ENCODE measurements around the gene GRIN2A. TPM values are rescaled to one million over a fixed set of nuclear protein-coding genes. Genes with fewer than 3 reads are reported as not detected.

The GRIN2A gene
- polyA plus RNA-seq, 3 donors, result 0.03 to 0.11 (median 0.04) TPM

GRCh38 chr16:10191096-10191495, 8.9 kb upstream of the GRIN2A start:
- WGBS, 3 donors, result 35 to 84% (median 83%) methylated on average over 2 of the region's 2 CpGs
- no peak overlapping the region for H3K27ac ChIP-seq (ENCODE audit: low read depth, low read length)

DNA sequence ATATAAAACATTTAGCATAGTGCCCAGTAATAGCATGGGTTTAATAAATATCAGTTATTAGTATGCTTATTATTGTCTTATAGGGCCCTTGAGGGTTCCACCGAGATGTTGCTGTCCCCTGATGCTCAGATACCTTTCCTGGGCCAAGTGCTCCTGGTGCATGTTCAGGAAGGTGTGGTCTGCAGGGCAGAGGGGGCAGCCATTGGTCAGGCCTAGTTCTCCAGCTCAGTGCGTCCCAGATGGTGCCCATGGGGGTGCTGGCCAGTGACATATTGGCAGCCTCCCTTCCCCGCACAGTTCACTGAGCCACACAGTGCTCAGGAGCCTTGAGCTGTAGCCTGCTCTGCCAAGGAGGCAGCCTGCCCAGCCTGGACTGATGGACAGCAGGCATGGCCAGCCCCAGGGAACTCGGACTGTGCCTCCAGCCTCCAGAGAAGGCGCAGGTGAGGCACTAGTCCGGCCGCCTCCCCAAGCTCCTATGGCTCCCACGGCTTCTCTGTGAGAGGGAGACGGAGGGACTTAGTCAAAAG, 7.7 kb upstream of the GRIN2A start:
- 72 to 76% (median 73%) methylated on average over 9 of the region's 9 CpGs for WGBS, 3 donors

GRCh38 chr16:10188236-10188635, 6.0 kb upstream of the GRIN2A start:
- no peak overlapping the region for H3K27ac ChIP-seq (ENCODE audit: low read depth, low read length)
- WGBS, 3 donors, result 29 to 33% (median 31%) methylated on average over 3 of the region's 3 CpGs

More for the DNA sequence above, 7.7 kb upstream of the GRIN2A start:
- no peak overlapping the region for H3K27ac ChIP-seq (ENCODE audit: low read depth, low read length)

- no peak overlapping the region for H3K27ac ChIP-seq (ENCODE audit: low read depth, low read length)
- 1 to 2% (median 1%) methylated on average over 74 to 85 of the region's 85 CpGs for WGBS, 3 donors
Measured at GRCh38 chr16:10181196-10182162, 749 bp downstream of the GRIN2A start.

GRCh38 chr16:10180771-10181163, 1.5 kb downstream of the GRIN2A start:
- 3 to 6% (median 4%) methylated on average over 22 to 24 of the region's 24 CpGs for WGBS, 3 donors

DNA sequence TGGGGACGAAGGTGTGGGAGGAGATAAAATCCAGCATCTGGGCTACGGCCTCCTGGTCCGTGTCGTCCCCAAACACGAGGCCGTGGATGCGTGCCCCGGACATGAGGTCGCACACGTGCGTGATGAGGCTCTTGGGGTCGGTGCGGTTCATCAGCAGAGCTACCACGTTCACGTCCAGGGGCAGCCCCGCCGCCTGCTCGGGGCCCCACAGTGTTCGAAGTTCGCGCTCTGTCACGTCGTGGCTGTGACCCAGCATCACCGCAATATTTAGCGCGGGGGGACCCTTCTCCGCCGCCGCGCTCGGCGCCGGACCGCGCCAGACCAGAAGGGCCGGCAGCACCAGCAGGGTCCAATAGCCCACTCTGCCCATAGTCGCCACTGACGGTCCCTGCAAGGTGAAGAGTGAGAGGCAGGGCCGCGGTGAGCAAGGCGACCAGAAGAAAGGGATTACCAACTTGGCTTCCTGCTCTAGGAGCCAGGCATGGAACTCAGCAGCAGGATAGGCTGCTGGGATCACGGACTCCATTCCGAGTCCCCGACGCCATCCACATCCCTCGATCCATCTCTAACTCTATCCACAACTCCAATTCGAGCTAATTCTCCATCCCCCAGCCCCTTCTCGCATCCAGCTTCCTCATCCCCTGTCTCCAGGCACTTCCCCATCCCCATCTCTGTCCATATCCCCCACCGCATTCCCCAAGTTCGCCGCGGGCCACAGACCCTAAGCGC, 2.0 kb downstream of the GRIN2A start:
- WGBS, 3 donors, result 33 to 46% (median 44%) methylated on average over 53 of the region's 53 CpGs
- no peak overlapping the region for H3K27ac ChIP-seq (ENCODE audit: low read depth, low read length)

More at GRCh38 chr16:10180771-10181163, 1.5 kb downstream of the GRIN2A start:
- H3K27ac ChIP-seq (ENCODE audit: low read depth, low read length), result no peak overlapping the region

DNA sequence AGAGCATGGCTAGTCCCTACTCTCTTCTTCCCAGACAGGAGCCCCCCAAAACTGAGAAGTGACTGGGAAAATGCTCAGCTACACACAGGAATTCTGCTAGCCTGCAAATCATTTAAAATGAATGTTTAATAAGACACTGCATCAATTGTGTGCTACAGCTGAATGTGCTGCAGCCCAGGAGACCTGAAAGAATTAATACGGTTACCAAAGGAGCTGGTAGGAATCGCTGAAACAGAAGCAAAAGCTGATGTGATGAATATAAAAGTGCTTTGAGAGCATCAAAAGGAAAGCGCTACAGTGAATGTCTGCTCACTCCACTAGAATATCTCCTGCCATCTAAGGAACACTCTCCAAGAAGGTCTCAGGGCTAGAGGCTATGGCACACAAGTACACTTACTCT, 3.7 kb downstream of the GRIN2A start:
- 73 to 90% (median 86%) methylated on average over 3 of the region's 3 CpGs for WGBS, 3 donors
- no peak overlapping the region for H3K27ac ChIP-seq (ENCODE audit: low read depth, low read length)

GRCh38 chr16:10178080-10178479, 4.1 kb downstream of the GRIN2A start:
- WGBS, 3 donors, result 79 to 86% (median 84%) methylated on average over 2 of the region's 2 CpGs
- no peak overlapping the region for H3K27ac ChIP-seq (ENCODE audit: low read depth, low read length)

DNA sequence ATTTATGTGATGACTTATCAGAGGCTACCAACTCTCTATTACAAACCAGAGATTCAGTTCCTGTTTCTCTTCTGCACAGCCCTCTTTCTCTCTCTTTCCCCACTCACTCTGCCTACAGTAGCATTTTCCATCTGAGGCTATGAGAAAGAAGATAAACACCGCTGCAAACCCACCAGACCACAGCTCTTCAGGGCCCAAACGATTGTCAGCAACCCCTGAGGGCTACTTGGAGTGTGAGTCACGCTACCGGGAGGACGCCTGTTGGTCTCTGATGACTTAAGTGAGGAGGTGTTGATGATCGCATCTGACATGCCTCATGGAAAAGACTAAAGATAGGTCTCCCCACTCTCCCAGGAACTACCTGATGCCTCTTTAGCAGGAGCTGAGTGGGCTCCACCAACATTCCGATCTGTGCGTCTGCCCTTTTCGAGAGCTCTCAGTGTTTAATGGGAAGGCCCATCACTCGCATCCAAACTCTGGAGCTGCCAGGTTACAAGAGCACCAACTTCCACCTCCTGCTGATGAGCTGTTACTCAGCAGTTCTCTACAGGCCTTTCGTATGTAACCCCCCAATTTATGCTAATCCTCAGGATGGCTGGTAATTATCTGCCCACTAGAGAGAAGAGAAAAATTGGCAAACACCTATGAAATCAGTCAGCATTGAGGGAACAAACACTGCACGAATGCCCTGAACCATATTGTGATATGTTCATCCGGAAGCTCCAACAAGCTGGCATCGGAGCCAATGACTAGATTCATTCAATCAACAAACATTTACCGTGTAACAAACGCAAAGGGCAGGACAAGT, 9.2 kb downstream of the GRIN2A start:
- H3K27ac ChIP-seq (ENCODE audit: low read depth, low read length), result no peak overlapping the region
- WGBS, 3 donors, result 87 to 90% (median 88%) methylated on average over 16 of the region's 16 CpGs

GRCh38 chr16:10171221-10171620, 11.0 kb downstream of the GRIN2A start:
- 21 to 51% (median 48%) methylated on average over 4 of the region's 4 CpGs for WGBS, 3 donors
- no peak overlapping the region for H3K27ac ChIP-seq (ENCODE audit: low read depth, low read length)

DNA sequence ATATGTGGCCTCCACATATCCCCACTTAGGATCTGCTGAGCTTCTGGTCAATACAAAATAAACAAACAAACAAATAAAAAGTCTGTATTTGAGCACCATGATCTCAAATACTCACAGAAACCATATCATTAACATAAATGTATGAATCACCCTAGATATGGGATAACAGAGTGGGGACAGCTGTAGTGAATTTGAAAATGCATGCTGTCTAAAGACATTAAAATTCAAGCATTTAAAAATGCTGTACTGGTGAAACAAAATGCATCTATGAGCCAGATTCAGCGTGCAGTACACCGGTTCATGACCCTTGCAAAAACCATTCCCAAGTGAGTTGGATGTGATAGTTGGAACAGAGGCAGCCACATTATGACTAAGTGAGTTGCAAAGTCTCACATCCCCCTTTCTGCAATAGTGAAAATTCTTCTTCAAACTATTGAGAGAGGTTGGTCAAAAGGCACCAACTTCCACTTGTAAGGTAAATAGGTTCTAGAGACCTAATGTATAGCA, 12.3 kb downstream of the GRIN2A start:
- 62 to 85% (median 71%) methylated on average over 2 of the region's 2 CpGs for WGBS, 3 donors
- H3K27ac ChIP-seq (ENCODE audit: low read depth, low read length), result no peak overlapping the region

DNA sequence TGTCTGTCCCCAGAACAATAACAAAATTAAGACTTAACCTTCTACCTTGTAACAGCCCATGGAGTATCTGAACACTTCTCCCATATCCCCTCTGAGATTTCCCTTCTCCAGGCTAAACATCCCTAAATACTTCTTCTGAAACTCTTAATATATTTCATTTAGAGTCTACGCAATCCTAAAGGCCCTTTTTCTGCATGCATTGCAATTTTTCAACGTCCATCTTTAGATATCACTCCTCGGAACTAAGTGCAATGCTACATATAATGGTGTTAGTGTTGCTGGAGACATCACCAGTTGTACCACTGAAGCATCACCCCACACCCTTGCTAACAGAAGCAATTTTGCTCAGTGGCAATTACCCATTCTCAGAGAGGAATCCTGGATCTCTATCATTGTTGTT, 13.2 kb downstream of the GRIN2A start:
- WGBS, 3 donors, result 91 to 95% (median 93%) methylated on average over 3 of the region's 3 CpGs
- no peak overlapping the region for H3K27ac ChIP-seq (ENCODE audit: low read depth, low read length)

DNA sequence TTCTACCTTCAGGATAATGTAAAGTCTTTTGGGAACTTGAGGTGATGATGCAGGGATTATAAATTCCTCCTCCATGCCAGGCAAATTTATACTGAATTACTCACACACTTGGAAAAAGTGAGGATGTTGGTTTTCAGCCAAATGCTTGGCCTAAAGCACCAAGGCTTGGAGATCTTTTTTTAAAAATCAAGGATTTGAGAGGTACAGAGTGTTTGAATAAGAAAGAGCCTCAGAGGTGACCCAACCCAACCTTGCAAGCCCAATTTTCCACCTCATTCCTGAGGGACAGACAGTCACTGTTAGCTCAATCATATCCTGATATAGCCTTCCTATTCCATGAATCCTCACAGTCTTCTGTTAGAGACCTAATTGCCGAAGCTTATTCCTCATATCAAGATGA, 14.0 kb downstream of the GRIN2A start:
- H3K27ac ChIP-seq (ENCODE audit: low read depth, low read length), result no peak overlapping the region
- WGBS, 3 donors, result 21 to 80% (median 79%) methylated on average over 1 of the region's 1 CpG

DNA sequence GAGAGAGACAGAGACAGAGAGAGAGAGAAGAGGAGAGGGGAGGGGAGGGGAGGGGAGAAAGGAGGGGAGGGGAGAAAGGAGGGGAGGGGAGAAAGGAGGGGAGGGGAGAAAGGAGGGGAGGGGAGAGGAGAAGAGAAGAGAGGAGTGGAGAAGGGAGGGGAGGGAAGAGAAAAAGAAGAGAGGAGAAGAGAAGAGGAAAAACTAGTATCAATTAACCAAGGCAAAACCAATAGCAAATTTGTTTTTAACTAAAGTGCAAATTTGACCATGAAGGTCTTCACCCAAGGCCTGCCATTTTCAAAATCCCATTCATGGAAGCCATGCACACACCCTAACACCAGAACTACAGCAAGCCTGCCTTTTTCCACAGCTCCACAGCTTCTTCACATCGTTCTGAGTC, 16.6 kb downstream of the GRIN2A start:
- 77 to 84% (median 80%) methylated on average over 1 of the region's 1 CpG for WGBS, 3 donors
- H3K27ac ChIP-seq (ENCODE audit: low read depth, low read length), result no peak overlapping the region

DNA sequence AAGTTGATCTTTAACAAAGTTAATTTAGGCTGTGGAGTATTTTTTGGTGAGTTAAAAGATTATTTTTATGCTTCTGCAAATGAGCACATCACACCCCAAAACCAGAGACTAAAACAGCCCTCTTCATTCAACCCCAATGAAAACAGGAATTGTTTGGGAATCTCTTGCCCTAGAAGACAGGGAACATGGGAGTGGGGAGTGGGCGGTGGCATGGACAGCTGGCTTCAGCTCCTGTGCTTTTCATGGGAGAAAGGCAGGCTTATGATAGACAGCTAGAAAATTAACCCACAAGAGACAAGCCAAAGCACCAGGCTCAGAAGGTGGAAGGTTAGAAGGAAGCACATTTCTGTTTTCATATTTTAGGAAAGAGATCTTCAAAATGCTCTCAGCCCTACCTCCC, 19.2 kb downstream of the GRIN2A start:
- 27 to 80% (median 63%) methylated on average over 1 of the region's 1 CpG for WGBS, 3 donors
- H3K27ac ChIP-seq (ENCODE audit: low read depth, low read length), result no peak overlapping the region

DNA sequence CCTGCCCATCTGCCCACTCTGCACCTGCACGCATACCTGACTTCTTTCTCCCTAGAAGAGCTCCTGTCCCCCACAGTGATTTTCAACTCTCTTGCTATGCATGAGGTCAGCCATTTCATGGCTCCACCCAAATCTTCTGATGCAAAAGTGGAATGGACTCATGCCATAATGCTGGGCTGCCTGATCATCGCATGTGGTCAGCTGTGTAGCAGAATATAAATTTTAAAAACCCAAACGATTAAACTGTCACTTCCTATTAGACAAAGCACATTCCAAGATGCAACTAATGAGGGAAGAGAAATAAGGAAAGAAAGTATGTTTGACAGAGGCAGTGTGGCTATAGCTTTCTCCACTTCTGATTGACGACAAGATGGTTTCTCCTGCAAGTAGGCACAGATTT, 26.1 kb downstream of the GRIN2A start:
- 78 to 87% (median 87%) methylated on average over 4 of the region's 4 CpGs for WGBS, 3 donors

GRCh38 chr16:10154389-10154788, 27.8 kb downstream of the GRIN2A start:
- 59 to 78% (median 78%) methylated on average over 2 of the region's 2 CpGs for WGBS, 3 donors
- H3K27ac ChIP-seq (ENCODE audit: low read depth, low read length), result no peak overlapping the region

More for the DNA sequence above, 26.1 kb downstream of the GRIN2A start:
- no peak overlapping the region for H3K27ac ChIP-seq (ENCODE audit: low read depth, low read length)

DNA sequence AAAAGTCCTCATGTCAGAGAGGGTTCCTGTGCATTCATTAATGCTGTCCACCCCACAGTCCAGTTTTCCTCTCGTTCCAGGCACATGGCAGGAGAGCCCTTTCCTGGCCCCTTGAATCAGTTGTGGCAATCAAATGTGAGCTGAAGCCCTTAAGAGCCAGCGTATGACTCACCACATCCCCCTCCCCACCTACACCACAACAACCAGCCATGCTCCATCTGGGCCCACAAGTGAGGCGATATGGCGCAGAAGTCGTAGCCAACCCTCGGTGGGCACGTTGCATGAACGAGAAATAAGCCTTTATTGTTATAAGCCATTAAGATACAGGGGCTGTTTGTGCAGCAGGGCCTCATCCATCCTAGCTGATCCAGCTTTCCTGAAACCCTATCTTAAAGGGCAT, 28.2 kb downstream of the GRIN2A start:
- WGBS, 3 donors, result 84 to 87% (median 86%) methylated on average over 8 of the region's 8 CpGs
- no peak overlapping the region for H3K27ac ChIP-seq (ENCODE audit: low read depth, low read length)

All from adipose tissue (tissue), 3 donors.